Measurements from ENCODE around the gene GRB2.

The GRB2 gene

DNA sequence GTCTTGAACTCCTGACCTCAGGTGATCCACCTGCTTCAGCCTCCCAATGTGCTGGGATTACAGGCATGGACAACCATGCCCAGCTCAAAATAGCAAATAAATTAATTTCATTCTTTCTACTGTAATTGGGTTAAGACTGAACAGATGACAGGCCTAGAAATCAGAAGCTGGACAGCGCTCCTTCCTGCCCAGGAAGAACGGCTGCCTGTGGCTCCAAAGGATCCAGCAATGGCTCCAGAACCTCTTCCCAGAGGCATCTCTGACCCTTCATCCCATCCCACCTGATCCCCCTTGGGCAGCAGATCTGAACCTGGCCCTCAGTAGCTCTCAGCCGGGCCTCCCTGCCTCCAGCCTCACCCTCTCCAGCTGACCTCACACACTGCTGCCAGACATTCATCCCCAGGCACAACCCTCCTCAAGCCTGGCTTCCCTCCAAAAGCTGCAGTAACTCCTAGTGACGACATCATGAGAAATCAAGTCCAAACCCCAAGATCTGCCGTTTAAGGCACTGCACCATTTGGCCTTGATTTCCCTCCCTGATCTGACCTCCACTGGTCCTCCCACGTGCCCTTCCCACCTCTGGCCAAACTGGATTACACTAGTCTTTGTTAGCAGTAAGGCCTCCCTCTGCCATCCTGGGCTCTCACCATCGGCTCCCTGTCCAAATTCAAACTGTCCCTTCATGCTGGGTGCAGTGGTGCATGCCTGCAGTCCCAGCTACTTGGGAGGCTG lies 131.3 kb downstream of the GRB2 start:
- Histone ChIP-seq H3K9me3 (no peaks in the 10 kb centered on the region), H3K27ac (no peak overlapping the region), H3K4me3 (no peak overlapping the region), H3K4me1 (peaks cover 0 to 26% (median 20%) of the 10 kb centered on the region in 4 donors), H3K36me3 (peaks cover 0 to 8% (median 4%) of the 10 kb centered on the region in 3 donors), H3K27me3 (no peaks in the 10 kb centered on the region)
- intact Hi-C loops (cut with DNase I; ENCODE audit: low total_unique reads): no loop called here
- no peak for TF ChIP-seq CTCF (IDR thresholded peaks at IDR 0.05)
- no peak for DNase-seq

GRCh38 chr17:75272848-75273184 lies 132.7 kb downstream of the GRB2 start:
- Histone ChIP-seq H3K36me3 (peaks cover 0 to 4% (median under 1%) of the 10 kb centered on the region in 3 donors), H3K4me3 (no peak overlapping the region), H3K4me1 (peaks cover 0 to 29% (median 21%) of the 10 kb centered on the region in 4 donors), H3K27me3 (no peaks in the 10 kb centered on the region), H3K27ac (no peak overlapping the region), H3K9me3 (no peaks in the 10 kb centered on the region)
- intact Hi-C loops (cut with DNase I; ENCODE audit: low total_unique reads): no loop called here
- TF ChIP-seq CTCF (IDR thresholded peaks at IDR 0.05): no peak
- DNase-seq: no peak

DNA sequence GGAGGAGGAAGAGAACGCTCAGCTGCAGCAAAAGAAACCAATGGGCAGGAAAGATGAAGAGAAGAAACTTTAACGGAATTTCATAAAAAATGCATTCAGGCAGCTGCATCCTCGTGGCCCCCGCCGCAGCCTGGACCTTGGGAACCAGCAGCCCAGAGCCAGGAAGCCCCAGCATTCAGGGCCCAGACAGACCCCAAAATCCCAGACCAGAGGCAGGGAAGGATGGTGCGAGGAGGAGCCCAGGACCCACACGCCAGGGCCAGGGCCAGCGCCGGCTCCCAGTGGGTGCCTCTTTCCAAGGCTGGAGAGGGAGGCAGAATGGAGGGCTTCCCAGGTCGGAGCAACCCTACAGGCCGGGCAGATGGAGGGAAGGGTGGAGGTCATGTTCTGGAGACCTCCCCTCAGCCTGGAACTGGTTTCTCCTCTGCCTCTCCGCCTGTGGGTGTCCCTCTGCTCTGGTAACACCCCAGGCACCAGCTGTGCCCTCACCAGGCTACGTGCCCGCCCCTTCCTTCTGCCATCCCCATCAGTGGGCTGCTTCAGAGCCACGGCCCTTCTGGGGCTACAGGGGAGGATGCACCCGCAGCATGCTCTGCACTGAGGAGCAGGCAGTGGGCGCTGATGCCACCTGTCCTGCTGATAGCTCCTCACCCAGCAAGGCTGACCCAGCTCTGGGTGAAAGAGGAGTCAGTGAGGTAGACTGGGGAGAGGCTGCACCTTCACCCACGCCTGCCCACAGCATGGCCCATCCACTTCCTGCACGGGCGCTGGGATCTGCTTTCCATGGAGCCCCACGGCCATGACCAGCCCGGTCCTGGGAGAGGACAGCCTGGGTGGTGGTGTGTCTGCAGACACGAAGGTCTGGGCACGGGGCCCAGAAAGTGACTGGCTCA lies 133.3 kb downstream of the GRB2 start:
- intact Hi-C loops (cut with DNase I; ENCODE audit: low total_unique reads): no loop called here
- H3K4me3 ChIP-seq: peak overlapping the region; percentile 97 to 98

DNA sequence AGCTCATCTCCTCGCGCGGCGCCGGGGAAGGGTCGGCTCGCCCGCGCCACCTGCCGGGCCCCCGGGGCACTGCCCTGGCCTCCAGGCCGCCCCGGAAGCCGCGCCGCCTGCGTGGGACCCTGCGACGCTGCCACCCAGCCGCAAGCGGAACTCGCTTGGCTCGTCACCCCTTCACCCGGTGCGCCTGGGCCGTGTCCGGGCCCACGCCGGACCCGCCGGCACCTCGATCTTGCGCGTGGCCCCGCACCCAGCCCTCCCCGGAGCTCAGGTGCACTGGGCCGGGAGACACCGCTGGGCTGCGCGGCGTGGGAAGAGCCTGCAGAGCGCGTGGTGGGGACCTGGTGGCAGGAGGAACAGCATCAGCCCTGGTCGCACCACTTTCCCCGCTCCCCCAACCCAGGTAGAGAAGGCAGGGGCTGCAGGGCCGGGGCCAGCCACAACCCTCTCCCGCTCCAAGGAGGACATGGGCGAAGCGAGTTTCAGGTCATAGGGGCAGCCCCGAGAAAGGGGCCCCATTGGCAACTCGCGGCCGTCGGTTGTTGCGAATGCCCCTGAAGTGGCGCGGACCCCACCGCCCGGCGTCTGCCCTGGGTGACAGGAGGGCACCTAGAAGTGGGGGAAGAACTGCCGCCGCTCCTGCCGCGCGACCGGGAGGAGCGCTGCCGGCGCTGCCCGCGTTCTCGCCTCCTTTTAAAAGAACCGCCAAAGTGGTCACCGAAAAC lies 134.1 kb downstream of the GRB2 start:
- H3K27me3 ChIP-seq: no peaks in the 10 kb centered on the region
- DNase-seq: peak; percentile 66 to 87
- intact Hi-C loops (cut with DNase I; ENCODE audit: low total_unique reads): no loop called here
- peak overlapping the region; percentile 99 to 100 for H3K27ac ChIP-seq
- H3K36me3 ChIP-seq: peaks cover 4 to 12% (median 11%) of the 10 kb centered on the region in 3 donors
- peak overlapping the region; percentile 97 to 98 for H3K4me3 ChIP-seq
- H3K9me3 ChIP-seq: no peaks in the 10 kb centered on the region
- peaks cover 0 to 36% (median 21%) of the 10 kb centered on the region in 4 donors for H3K4me1 ChIP-seq
- peak; percentile 68 to 96 for TF ChIP-seq CTCF (IDR thresholded peaks at IDR 0.05)

More for the DNA sequence above, 133.3 kb downstream of the GRB2 start:
- Histone ChIP-seq H3K27me3 (no peaks in the 10 kb centered on the region), H3K9me3 (no peaks in the 10 kb centered on the region), H3K36me3 (peaks cover 0 to 4% (median 4%) of the 10 kb centered on the region in 3 donors), H3K4me1 (peaks cover 0 to 34% (median 21%) of the 10 kb centered on the region in 4 donors), H3K27ac (peak overlapping the region; percentile 99 to 100)
- no peak for TF ChIP-seq CTCF (IDR thresholded peaks at IDR 0.05)
- DNase-seq: no peak

DNA sequence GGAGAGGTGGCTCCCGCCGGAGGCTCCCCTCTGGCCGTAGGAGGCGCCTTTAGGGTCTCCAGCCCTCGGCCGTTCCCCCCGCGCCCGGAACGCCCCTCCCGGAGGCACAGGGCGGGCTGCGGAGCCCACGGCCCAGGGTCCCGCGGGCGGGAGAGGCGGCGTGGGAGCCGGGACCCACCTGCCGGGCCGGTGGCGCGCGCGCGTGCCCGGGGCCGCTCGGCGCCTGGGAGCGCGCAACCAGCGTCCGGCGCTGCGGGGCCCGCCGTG lies 134.6 kb downstream of the GRB2 start, which contains the start of gene MIF4GD:
MIF4GD (minus strand) TSS at position 266 of the 267 bp plus-strand sequence. CDS start 1,036 bp downstream, outside the sequence.
- no peaks in the 10 kb centered on the region for H3K9me3 ChIP-seq
- no peak for DNase-seq
- H3K27ac ChIP-seq: peak within 1 kb of the TSS; percentile 99 to 100
- TF ChIP-seq CTCF (IDR thresholded peaks at IDR 0.05): no peak
- intact Hi-C loops (cut with DNase I; ENCODE audit: low total_unique reads): no loop called here
- peaks cover 0 to 38% (median 21%) of the 10 kb centered on the region in 4 donors for H3K4me1 ChIP-seq
- no peaks in the 10 kb centered on the region for H3K27me3 ChIP-seq
- H3K36me3 ChIP-seq: peaks cover 9 to 17% (median 16%) of the 10 kb centered on the region in 3 donors
- peak within 1 kb of the TSS; percentile 97 to 98 for H3K4me3 ChIP-seq

Measured in tibial artery (tissue), 4 donors.